Epithelial cell of esophagus (primary cell): ENCODE data around the gene KRT6B.
A peak's percentile ranks its signal among the peaks of the same experiment; 100 is the strongest.
"Not testable (repeated sequence)": the region's sequence is repeated elsewhere in the genome, so short reads cannot be mapped to it uniquely, and the experiment has no call there.

Experiments
- DNase-seq: peaks from one replicate; pipeline ENCODE4 v3.0.0; 2010; ENCODE audit warnings: low read depth
- H3K4me3 ChIP-seq: 2 replicates; pipeline ENCODE4 v1.5.1; 2011; ENCODE audit warnings: mild to moderate bottlenecking, low read length, control low read depth
- CTCF ChIP-seq: IDR thresholded peaks from 2 replicates; pipeline ENCODE4 v1.5.1; 2011; ENCODE audit warnings: low read depth, mild to moderate bottlenecking, low read length, control low read depth, inconsistent platforms; ENCODE audit not compliant: insufficient read depth; ENCODE audit errors: missing control alignments

Gene KRT6B

GRCh38 chr12:52469853-52470252 is 17.9 kb upstream of the KRT6B start:
- no peak for TF ChIP-seq CTCF
- no peak overlapping the region for H3K4me3 ChIP-seq
- no peak for DNase-seq

GRCh38 chr12:52464897-52465296 is 13.0 kb upstream of the KRT6B start:
- H3K4me3 ChIP-seq: no peak overlapping the region
- no peak for TF ChIP-seq CTCF
- no peak for DNase-seq

- no peak for DNase-seq
- TF ChIP-seq CTCF: no peak
- no peak overlapping the region for H3K4me3 ChIP-seq
Measured at GRCh38 chr12:52461693-52462092, 9.7 kb upstream of the KRT6B start.

- DNase-seq: no peak
- no peak for TF ChIP-seq CTCF
- H3K4me3 ChIP-seq: no peak overlapping the region
Measured at GRCh38 chr12:52458861-52459260, 6.9 kb upstream of the KRT6B start.

GRCh38 chr12:52455821-52456220 is 3.9 kb upstream of the KRT6B start:
- H3K4me3 ChIP-seq: no peak overlapping the region
- DNase-seq: peak; percentile 89
- no peak for TF ChIP-seq CTCF

GRCh38 chr12:52454411-52455201 is 2.7 kb upstream of the KRT6B start:
- no peak for TF ChIP-seq CTCF
- peak; percentile 65 for DNase-seq
- H3K4me3 ChIP-seq: no peak overlapping the region

- peak; percentile 32 for DNase-seq
- H3K4me3 ChIP-seq: no peak overlapping the region
- TF ChIP-seq CTCF: no peak
Measured at GRCh38 chr12:52448228-52448627, 3.7 kb downstream of the KRT6B start.

GRCh38 chr12:52447196-52447595 is 4.8 kb downstream of the KRT6B start:
- peak; percentile 40 for DNase-seq
- not testable (repeated sequence) for H3K4me3 ChIP-seq
